ENCODE results near the gene RTP1.
"Not testable (repeated sequence)": the region's sequence is repeated elsewhere in the genome, so short reads cannot be mapped to it uniquely, and the experiment has no call there.

Gene RTP1

DNA sequence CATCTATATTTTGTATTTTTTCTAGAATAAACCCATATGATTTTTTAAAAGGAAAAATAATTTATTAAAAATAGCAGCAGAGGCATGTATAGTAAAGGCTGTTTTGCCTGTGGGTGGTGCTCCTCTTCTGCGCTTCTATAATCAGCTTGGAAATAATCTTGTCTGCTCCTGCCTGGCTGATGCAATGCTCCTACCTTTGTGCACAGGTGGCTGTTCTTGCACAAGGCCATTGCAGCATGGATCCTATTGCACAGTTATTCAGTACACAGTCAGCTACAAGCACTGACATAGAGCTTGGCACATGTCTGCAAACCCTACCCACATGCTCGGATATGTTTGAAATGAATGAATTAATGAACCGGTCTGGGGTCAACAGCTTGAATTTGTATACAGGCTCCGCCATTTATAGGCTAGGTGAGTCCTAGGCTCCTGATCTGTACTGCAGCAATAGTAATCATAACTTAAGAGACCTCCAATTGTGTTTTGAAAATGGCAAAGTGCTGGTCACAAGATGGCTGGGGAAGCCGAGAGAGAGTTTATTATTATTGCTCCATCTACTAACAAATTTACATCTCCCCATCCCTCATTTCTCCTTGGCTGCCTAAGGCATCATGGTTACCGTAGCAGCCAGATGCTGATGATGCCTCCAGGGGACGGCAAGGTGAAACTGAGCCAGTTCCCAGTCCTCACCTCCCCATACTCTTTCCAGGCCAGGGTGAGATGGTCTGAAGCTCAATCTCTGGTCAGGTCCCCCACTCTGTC lies 532 bp upstream of the RTP1 start:
- DNase-seq (ENCODE audit: low read depth in 2 of 2, low spot score in 1 of 2): no peak

DNA sequence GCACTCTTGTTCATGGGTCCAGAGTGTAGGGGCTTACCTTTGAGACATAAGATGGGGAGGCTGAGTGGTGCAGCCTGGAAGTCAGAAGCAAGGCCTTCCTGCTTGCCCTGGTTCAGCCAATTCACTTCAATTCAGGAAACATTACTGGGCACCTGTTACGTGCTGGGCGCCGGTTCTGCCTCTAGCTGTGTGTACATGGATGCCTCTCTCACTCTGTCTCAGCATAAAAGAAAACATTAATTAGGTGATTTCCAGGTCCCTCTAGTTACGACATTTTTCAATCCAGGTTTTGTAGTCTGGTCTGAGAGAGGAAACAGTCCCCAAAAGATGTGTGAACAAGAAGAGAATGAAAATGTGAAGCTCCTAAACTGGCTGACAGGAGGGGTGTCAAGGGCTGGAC lies 1.2 kb downstream of the RTP1 start:
- DNase-seq (ENCODE audit: low read depth in 2 of 2, low spot score in 1 of 2): no peak

DNA sequence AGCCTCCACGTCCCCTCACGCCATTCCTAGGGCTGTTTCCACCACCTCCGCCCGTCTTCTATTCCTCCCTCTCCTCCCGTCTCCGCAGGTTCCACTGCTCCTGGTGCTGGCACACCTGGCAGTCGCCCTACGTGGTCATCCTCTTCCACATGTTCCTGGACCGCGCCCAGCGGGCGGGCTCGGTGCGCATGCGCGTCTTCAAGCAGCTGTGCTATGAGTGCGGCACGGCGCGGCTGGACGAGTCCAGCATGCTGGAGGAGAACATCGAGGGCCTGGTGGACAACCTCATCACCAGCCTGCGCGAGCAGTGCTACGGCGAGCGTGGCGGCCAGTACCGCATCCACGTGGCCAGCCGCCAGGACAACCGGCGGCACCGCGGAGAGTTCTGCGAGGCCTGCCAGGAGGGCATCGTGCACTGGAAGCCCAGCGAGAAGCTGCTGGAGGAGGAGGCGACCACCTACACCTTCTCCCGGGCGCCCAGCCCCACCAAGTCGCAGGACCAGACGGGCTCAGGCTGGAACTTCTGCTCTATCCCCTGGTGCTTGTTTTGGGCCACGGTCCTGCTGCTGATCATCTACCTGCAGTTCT lies 2.3 kb downstream of the RTP1 start:
- DNase-seq (ENCODE audit: low read depth in 2 of 2, low spot score in 1 of 2): not testable (repeated sequence)

DNA sequence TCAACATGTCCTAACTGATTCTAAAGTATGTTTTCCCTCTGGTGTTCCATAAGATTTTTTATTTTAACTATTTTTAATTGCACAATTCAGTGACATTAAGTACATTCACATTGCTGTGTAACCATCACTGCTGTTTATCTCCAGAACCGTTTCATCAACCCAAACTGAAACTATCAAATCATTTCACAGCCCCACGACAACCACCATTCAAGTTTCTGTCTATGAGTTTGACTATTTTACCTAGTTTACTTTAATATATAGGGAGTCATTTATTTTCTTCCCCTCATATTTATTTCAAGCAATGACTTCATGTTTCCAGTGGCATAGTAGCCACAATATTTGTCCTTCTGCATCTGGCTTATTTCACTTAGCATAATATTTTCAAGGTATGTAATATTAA lies 8.4 kb downstream of the RTP1 start:
- DNase-seq (ENCODE audit: low read depth in 2 of 2, low spot score in 1 of 2): no peak

DNA sequence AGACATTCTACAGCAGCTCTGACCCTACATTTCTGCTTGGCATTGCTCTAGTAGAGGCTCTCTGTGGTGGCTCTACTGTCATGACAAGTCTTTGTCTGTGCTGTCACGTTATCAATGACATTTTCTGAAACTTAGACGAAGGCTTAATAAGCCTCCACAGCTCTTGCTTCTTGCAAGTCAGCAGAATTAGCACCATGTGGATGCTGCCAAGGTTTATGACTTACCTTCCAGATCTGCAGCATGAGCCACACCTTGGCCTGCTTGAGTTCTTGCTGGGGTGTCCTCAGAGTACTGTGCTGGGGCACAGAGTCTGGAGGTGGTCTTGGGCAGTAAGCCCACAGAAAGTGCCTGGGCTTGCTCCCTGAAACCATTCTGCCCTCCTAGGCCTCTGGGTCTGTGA lies 9.8 kb downstream of the RTP1 start:
- DNase-seq (ENCODE audit: low read depth in 2 of 2, low spot score in 1 of 2): no peak

DNA sequence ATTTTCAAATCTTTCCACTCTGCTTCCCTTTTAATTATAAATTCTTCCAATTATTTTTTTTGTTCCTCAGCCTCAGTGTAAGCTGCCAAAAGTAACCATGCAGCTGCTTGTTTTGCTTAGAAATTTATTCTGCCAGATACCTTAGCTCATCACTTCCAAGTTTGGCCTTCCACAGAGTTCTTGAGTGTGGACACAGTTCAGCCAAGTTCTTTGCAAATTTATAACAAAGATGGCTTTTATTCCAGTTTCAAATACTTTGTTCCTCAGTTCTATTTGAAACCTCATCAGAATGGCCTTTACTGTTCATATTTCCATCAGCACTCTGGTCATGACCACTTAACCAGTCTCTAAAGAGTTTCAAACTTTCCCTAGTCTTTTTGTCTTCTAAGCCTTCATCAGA lies 10.3 kb downstream of the RTP1 start:
- DNase-seq (ENCODE audit: low read depth in 2 of 2, low spot score in 1 of 2): no peak

DNA sequence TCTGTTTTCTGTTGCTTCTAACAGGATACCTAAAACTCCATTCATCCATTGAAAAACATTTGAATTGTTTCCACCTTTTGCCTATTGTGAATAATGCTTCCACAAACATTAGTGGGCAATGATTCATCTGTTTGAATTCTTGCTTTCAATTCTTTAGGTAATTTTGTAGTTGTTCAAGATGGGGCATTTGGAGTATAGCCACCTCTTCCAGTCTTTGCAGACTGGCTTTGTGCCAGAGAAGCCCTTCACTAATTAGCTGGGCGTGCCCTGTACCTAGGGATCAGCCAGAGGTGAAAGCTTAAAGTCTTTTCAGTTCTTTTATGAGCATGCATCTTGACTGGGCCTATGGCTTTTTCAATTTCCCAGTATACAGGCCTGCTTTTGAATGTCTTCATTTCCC lies 10.9 kb downstream of the RTP1 start:
- no peak for DNase-seq (ENCODE audit: low read depth in 2 of 2, low spot score in 1 of 2)

DNA sequence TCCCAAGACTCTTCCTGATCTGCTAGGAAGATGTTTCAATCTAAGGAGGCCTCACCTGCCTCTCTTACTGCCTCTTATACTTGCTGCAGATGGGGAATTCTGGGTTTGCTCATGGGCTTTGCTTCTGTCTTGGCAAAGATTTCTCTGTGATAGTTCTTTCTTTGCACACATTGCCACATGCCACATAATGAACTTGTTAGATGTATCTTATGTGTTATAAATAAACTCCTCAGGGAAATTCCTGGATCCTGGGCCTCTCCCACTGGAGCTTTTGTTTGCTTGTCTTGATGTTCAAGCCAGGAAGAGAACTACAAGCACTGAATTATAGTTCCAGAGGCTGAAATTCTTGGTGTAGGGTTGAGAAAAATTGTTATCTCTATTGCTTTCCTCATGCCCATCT lies 12.2 kb downstream of the RTP1 start:
- DNase-seq (ENCODE audit: low read depth in 2 of 2, low spot score in 1 of 2): no peak

DNA sequence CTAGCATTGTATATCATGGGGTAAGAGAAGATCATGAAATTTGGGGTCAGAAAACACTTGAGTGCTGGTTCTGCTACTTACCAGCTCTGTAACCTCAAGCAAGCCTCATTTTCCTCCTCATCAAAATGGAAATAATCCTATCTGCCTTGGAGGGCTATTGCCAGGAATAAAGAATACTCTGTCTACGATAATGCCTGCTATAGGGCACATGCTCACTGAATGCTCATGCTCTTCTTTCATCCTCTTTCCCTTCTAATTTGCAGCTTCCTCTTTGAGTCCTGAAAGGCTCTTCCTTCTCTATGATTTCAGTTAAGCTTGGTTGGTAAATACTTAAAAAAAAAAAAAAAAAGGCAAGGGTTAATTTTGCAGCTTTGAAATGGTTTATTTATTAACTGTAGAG lies 12.8 kb downstream of the RTP1 start:
- no peak for DNase-seq (ENCODE audit: low read depth in 2 of 2, low spot score in 1 of 2)

DNA sequence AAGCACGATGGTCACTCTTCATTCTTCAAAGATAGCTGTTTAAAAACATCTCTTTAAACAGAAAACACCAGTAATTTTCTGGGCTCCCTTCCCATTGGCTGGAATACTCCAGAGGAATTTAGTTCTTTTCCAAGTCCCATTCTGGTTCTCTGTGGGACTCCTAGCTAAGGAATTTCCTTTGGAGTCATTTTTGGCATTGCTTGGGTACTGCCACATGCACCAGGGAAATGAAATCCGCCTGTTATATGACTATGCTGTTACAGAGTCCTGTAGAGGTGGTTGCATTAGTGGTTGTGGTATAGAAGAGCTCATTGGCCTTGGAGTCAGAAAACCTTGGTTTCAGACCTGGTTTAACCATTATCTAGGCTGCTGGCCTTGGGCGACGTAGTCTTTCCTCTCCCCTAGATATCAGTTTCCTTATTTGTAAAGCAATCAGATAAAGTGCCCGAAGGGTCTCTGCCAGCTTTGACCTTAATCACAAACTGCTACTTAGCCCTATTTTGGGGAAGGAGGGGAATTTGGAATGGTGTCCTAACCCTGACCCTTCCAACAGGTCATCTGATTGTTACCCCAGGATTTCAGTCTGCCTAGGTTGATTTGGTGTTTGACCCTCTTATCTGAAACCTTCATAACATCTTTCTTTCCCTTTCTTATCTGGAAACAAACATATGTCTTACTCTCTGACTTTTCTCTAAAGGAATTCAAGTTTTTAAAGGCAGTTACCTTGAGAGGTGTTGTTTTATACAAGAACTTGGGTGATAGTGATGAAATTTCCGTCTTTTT lies 13.4 kb downstream of the RTP1 start:
- DNase-seq (ENCODE audit: low read depth in 2 of 2, low spot score in 1 of 2): no peak

DNA sequence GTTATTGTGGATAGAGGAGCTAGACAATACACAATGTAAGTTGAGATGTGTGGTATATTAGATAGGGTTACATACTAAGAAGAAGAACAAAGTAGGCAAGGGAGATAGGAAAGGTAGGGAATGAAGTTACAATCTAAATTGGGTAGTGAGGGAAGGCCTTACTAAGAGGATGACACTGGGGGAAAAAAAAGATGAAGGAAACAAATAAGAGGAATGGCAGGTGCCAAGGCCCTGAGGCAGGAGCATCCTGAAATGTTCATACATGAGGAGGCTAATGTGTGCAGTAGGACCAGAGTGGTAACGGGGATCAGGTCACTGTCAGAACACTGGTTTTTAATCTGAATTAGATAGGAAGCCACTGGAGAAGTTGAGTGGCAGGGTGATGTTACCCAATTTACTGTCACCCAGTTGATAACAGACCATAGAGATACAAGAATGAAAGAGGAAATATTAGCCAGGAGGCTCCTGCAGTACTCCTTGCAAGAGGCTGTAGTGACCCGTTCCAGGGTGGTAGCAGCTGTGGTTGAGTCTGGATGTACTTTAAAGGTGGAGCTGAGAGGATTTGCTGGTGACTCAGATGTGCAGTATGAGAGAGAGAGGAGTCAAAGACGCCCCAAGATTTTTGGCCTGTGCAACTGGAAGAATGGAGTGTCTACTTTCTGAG lies 14.4 kb downstream of the RTP1 start:
- DNase-seq (ENCODE audit: low read depth in 2 of 2, low spot score in 1 of 2): no peak

DNA sequence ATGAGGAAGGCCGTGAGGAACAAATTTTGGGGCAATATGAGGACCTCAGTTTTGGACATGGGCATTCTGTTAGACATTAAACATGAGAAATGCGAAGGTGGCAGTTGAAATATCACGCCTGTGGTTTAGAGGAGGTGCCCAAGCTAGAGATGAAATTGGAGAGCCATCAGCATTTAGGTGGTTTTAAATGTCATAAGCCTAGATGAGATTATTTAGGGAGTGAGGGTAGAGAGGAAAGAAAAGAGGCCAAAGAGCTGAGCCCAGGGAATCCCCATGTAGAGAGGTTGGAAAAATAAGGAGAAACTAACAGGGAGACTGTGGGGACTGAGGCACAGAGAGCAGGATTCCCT lies 14.9 kb downstream of the RTP1 start:
- no peak for DNase-seq (ENCODE audit: low read depth in 2 of 2, low spot score in 1 of 2)

DNA sequence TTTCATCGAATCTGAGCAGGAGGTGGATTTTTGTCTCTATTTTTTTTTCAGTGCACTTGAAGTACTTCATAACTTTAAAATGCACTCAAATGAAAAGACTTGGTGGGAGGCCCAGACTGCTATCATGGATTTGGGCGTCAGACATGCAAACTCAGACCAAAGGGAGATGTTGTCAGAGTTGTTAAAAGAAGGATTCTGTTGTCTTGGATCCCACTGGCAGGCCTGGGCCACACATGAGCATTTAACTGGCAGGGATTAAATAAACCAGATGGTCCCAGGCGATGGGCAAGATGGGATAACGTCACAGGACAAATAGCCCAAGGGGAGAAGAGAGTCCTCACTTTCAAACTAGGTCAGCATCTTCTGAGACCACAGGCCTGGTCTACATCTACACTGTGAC lies 15.4 kb downstream of the RTP1 start:
- no peak for DNase-seq (ENCODE audit: low read depth in 2 of 2, low spot score in 1 of 2)

DNA sequence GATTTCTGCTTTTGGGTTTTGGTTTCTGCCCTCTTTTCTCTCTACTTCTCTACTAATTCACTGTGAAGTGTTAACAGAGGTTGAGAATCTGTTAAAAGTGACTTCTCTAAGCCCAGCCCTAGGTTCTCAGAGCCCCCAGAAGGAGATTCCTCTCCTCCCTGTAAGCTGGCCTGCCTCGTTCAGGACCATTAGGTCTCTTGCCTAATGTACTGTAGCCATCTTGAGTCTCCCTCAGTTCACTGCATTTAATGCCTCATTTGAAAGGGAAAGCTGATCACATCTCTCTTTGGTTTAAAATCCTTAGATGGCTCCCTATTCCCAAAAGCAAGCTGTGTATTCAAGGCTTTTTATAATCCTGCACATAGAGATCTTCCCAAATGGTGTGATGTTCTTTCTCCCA lies 16.3 kb downstream of the RTP1 start:
- no peak for DNase-seq (ENCODE audit: low read depth in 2 of 2, low spot score in 1 of 2)

DNA sequence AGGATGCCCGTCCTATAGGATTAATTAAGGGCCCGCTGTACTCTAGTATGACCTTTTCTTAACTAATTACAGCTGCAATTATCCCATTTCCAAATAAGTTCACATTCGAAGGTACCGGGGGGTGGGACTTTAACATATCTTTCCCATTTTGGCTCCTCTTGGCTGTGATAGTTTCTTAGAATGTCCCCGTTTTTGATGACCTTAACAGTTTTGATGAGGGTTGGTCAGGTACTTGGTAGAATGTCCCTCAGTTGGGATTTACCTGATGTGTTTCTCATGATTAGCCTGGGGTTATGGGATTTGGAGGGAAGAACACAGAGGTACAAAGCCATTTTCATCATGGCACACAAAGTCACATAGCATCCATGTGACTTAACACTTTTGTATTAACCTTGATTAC lies 18.2 kb downstream of the RTP1 start:
- no peak for DNase-seq (ENCODE audit: low read depth in 2 of 2, low spot score in 1 of 2)

DNA sequence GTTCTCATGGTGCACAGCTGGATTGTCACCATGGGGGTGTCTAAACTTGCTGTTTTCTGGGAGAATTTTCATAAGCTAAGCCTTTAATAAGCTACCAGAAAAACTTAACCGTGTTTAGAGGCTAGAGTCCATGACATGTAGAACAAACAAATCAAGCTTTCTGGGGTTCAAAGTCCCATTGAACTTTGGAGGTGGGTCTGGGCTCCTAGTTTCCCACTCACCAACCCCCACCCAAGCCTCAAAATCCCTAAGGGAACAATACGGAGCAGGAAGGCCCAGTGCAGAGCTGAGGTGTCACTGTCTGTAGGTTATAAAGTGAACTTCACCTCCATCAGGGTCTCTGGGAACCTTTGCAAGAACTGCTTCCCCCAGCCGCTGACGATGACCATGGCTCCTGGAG lies 25.5 kb downstream of the RTP1 start:
- DNase-seq (ENCODE audit: low read depth in 2 of 2, low spot score in 1 of 2): no peak

DNA sequence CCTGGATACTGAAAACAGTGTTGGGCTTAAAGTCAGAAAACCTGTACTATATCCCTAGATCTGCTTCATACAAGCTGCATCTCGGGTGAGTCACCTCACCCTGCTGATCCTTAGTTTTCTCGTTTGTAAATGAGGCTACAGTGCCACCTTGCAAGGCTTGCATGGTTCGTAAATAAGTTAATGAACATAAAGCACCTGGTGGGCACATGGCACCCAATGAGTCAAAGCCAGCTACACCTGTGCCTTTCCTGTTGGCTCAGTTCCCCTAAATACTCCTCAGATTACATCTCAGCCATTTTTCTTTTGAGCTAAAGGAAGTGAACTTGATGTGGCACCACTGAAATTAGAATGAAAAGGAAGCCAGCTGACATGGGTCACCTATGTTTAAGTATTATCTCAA lies 26.5 kb downstream of the RTP1 start:
- no peak for DNase-seq (ENCODE audit: low read depth in 2 of 2, low spot score in 1 of 2)

DNA sequence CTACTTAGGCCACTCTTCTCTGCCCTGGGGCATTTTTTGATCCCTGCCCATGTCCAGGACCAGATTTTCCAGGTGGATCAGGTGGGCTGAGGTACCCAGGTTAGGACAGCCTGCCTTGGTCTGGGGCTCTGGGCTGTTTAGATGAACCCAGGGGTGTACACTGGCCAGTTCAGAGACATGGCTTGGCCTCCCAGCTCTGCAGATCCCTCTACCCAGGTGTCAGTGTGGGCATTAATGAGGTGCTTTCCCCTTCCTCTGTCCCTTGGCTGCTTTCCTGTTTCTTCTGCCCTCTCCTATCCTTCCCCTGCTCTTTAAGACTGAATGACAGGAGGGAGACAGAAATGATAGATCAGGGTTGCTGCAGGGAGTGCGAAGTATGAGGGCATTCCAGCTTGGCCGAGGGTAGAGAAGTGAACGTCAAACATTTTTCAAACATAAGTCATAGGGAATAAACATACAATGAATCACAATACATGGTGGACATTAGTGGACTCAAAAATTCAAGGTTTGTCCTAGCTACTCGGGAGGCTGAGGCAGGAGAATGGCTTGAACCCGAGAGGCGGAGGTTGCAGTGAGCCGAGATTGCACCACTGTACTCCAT lies 30.5 kb downstream of the RTP1 start:
- DNase-seq (ENCODE audit: low read depth in 2 of 2, low spot score in 1 of 2): no peak

DNA sequence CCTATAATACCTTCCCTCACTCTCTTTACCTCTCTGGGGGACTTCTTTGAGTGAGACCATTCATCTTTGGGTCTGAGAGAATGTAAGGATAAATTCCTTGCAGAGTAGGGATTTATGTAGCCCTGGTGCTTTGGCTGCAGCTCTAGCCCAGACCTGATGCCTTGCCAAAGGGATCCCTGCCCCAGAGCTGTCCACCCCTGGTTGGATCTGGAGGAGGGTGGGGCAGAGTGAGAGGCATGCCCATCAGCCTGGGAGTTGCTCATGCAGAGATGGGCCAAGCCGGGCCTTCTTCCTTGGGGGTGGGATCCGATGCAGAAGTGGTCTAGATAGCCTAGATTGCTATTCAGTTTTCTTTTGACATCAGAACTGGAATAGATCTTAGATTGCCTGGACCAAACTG lies 31.5 kb downstream of the RTP1 start:
- no peak for DNase-seq (ENCODE audit: low read depth in 2 of 2, low spot score in 1 of 2)

DNA sequence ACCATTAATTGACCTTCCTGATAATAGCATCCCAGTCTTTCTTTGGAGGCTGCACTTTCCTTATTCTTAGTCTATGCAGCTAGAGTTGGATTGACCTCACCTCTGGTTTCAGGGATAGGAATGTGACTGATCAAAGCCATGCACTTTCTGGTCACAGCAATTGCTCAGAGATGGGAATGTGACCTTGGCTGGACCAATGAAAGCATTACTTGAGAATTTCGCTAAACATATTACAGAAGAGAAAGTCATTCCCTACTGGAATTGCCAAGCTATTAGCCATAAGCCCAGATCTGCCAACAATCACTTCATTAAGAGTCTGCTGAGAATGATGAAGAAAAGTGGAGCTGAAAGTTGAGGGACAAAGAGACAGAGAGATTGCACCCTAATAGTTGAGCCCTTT lies 32.7 kb downstream of the RTP1 start:
- DNase-seq (ENCODE audit: low read depth in 2 of 2, low spot score in 1 of 2): no peak

DNA sequence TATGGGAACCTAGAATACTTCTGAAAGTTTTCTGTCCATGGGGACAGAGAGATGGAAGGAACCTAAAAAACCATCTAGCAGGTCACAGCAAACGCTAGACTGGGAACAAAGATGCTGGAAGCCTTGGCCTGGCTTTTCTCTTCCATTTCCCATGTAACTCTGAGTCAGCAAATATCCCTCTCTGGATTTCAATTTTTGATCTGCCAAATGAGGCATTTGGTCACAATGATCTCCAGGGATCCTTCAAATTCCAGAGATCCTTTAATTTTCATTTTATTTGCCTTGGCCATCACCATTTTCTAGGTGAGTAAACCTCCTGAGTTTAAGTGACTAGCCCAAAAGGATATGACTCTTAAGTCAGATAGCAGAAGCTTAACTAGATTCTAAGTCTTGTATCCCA lies 39.7 kb downstream of the RTP1 start:
- DNase-seq (ENCODE audit: low read depth in 2 of 2, low spot score in 1 of 2): no peak

DNA sequence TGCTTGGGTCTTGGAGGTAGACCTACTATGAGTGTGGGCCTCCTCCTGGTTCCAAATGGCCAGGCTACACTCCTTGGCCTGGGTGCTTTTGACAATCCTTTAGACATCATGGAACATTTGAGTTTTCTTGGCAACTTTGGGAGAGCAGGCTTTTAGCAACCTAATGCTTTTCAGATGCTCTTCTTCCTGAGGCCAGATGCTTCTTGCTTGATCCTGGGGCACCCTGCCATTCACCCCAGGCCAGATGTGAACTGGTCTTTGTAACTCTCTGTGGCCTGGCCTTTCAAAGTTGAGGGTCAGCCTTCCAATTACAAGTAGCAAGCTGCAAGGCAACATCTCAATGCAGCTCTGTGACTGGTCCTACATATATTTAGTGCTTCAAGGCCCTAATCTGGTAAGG lies 40.5 kb downstream of the RTP1 start:
- DNase-seq (ENCODE audit: low read depth in 2 of 2, low spot score in 1 of 2): no peak
